ENCODE measurements around the gene ASB6. TPM values are rescaled to one million over a fixed set of nuclear protein-coding genes. Genes with fewer than 3 reads are reported as not detected.
"Not testable (repeated sequence)": the region's sequence is repeated elsewhere in the genome, so short reads cannot be mapped to it uniquely, and the experiment has no call there.

Gene ASB6
- polyA plus RNA-seq, 1 of the 3 experiments (the other 2 are of a cell fraction): 35.9 TPM

DNA sequence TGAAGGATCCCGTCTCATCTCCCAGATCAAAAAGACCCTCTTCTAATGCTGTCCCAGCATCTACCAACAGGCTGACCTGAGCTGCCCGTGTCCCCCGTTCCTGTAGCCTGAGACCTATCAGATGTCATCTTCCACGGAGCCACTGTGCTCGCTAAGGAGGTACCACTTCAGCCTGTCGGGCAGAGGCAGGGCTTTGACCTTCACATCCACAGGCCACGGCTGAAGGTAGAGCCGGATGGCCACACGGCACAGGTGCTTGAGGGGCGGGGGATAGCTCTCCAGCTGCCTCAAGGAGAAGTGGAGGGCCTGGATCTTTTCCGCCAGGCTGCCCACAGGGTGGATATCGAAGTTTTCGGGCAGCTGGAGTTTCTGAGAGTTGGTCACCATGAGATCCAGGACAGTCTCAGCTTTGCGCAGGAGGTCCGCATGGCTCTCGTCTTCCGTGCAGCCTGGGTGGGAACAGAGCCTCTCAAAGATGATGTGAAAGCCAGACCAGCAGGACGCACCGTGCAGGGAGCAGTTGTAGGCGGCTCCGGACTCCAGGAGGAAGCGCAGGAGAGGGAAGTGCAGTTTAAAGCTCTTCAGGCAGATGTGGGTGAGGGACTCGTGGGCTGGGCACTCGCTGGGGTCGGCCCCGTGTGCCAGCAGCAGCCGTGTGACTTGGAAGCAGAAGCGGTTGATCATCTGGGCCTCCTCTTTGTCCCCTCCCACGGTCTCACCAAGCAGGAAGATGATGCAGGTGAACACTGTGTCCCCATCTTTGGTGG lies 4.1 kb downstream of the ASB6 start:
- peaks cover 49% of the 10 kb centered on the region for H4K20me1 ChIP-seq (ENCODE audit: insufficient read depth)
- no peak overlapping the region for H3K4me3 ChIP-seq (ENCODE audit: low read depth in 2 of 2, low read length in 1 of 2)
- H3K27me3 ChIP-seq (ENCODE audit: insufficient read depth): no peaks in the 10 kb centered on the region
- peaks cover 16% of the 10 kb centered on the region for H3F3A ChIP-seq (replicated peaks; ENCODE audit: insufficient read depth)
- ChIA-PET CTCF (interaction anchor here (0.7 to 7.9 kb wide), 7 partner anchors 12 to 506 kb away, joined by 3 to 76 read pairs (median 4); partner anchors contain the start of gene NTMT1), POLR2A (no interaction called here)
- H3K9ac ChIP-seq: no peak overlapping the region
- H3K9me3 ChIP-seq: no peaks in the 10 kb centered on the region
- TF ChIP-seq POLR2AphosphoS5 (IDR thresholded peaks at IDR 0.05; ENCODE audit: low read depth, low read length) (0 out of 2 replicates have a peak, but pooled peaks have one; percentile 3), GATA2 (CRISPR knock-in tag; IDR thresholded peaks at IDR 0.05) (no peak)
- no peak overlapping the region for H2AFZ ChIP-seq (ENCODE audit: low read depth)
- H3K4me1 ChIP-seq (ENCODE audit: control insufficient read depth in 1 of 2, insufficient read depth in 2 of 2, low read depth in 1 of 2, low read length in 1 of 2): peaks cover 18 to 31% of the 10 kb centered on the region in 2 experiments
- peaks cover 25 to 55% of the 10 kb centered on the region in 2 experiments for H3K36me3 ChIP-seq (replicated peaks in 1 of 2; ENCODE audit: control insufficient read depth in 1 of 2, insufficient read depth in 2 of 2, low read length in 1 of 2)
- H3K4me2 ChIP-seq: no peak overlapping the region
- H3K79me2 ChIP-seq (ENCODE audit: insufficient read depth): peaks cover 68% of the 10 kb centered on the region
- 92% methylated on average over 27 of the region's 29 CpGs for WGBS (ENCODE audit: low lambda C conversion rate)
- H3K27ac ChIP-seq (ENCODE audit: low read depth in 2 of 2, low read length in 1 of 2): no peak overlapping the region; a peak in 1 of 4 replicates
- no peak for DNase-seq
- H3K9me2 ChIP-seq: no peaks in the 10 kb centered on the region

DNA sequence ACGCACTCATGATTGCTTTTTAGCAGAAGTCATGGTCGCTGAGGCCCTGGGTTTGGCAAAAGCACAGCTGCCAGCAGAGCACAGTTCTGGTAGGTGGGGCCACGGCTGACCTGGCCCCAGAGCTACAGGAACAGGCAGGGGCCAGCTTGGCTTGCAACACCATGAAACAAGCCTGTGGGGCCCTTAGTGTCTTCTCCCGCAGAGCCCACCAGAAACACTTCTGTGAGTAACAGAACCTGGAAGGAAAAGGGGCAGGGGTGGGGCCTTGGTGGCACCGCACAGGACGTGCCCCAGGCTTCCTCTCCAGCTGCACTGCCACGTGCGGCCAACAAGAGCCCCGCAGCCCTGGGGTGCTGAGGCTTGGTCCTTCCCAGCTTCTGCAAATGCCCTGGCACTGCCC lies 4.8 kb downstream of the ASB6 start:
- H3K9me2 ChIP-seq: no peaks in the 10 kb centered on the region
- peaks cover 75% of the 10 kb centered on the region for H3K79me2 ChIP-seq (ENCODE audit: insufficient read depth)
- peaks cover 25 to 59% of the 10 kb centered on the region in 2 experiments for H3K36me3 ChIP-seq (replicated peaks in 1 of 2; ENCODE audit: control insufficient read depth in 1 of 2, insufficient read depth in 2 of 2, low read length in 1 of 2)
- H3F3A ChIP-seq (replicated peaks; ENCODE audit: insufficient read depth): peaks cover 16% of the 10 kb centered on the region
- H3K4me3 ChIP-seq (ENCODE audit: low read depth in 2 of 2, low read length in 1 of 2): no peak overlapping the region
- WGBS (ENCODE audit: low lambda C conversion rate): 100% methylated on average over 2 of the region's 9 CpGs
- no peaks in the 10 kb centered on the region for H3K9me3 ChIP-seq
- H4K20me1 ChIP-seq (ENCODE audit: insufficient read depth): peaks cover 57% of the 10 kb centered on the region
- H2AFZ ChIP-seq (ENCODE audit: low read depth): no peak overlapping the region
- no peak overlapping the region for H3K9ac ChIP-seq
- no peak overlapping the region; a peak in 1 of 4 replicates for H3K27ac ChIP-seq (ENCODE audit: low read depth in 2 of 2, low read length in 1 of 2)
- CTCF ChIA-PET: interaction anchor here (0.7 to 7.9 kb wide), 6 partner anchors 11 to 505 kb away, joined by 3 to 76 read pairs (median 4); partner anchors contain the start of gene NTMT1
- H3K4me2 ChIP-seq: no peak overlapping the region
- POLR2A ChIA-PET: no interaction called here
- TF ChIP-seq POLR2AphosphoS5 (IDR thresholded peaks at IDR 0.05; ENCODE audit: low read depth, low read length) (peak; percentile 27; the same call in 1 of the 2 replicates), CHD2 (IDR thresholded peaks at IDR 0.05; ENCODE audit: low read length, partially characterized antibody) (no peak)
- no peak for DNase-seq
- no peaks in the 10 kb centered on the region for H3K27me3 ChIP-seq (ENCODE audit: insufficient read depth)
- H3K4me1 ChIP-seq (ENCODE audit: control insufficient read depth in 1 of 2, insufficient read depth in 2 of 2, low read depth in 1 of 2, low read length in 1 of 2): peaks cover 18 to 31% of the 10 kb centered on the region in 2 experiments

DNA sequence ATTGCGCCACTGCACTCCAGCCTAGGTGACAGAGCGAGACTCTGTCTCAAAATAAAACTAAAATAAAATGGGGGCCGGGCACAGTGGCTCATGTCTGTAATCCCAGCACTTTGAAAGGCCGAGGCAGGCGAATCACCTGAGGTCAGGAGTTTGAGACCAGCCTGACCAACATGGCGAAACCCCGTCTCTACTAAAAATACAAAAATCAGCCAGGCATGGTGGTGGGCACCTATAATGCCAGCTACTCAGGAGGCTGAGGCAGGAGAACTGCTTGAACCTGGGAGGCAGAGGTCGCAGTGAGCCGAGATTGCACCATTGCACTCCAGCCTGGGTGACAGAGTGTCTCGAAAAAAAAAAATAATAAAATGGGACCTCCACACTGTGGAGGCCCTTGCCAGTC lies 5.6 kb downstream of the ASB6 start:
- H3K27me3 ChIP-seq (ENCODE audit: insufficient read depth); H3K4me2 ChIP-seq; H3K9me2 ChIP-seq; H3K27ac ChIP-seq (ENCODE audit: low read depth in 2 of 2, low read length in 1 of 2); H3K9me3 ChIP-seq; POLR2A ChIA-PET; DNase-seq; H2AFZ ChIP-seq (ENCODE audit: low read depth); H3K9ac ChIP-seq; H3K4me3 ChIP-seq (ENCODE audit: low read depth in 2 of 2, low read length in 1 of 2): not testable (repeated sequence)
- CTCF ChIA-PET: interaction anchor here (1.1 to 3.0 kb wide), 2 partner anchors 24 to 90 kb away, joined by 3 to 11 read pairs; no protein-coding TSS in a partner anchor
- peaks cover 16% of the 10 kb centered on the region for H3F3A ChIP-seq (replicated peaks; ENCODE audit: insufficient read depth)
- H4K20me1 ChIP-seq (ENCODE audit: insufficient read depth): peaks cover 63% of the 10 kb centered on the region
- peaks cover 77% of the 10 kb centered on the region for H3K79me2 ChIP-seq (ENCODE audit: insufficient read depth)
- 100% methylated on average over 10 of the region's 10 CpGs for WGBS (ENCODE audit: low lambda C conversion rate)
- peaks cover 18 to 37% of the 10 kb centered on the region in 2 experiments for H3K4me1 ChIP-seq (ENCODE audit: control insufficient read depth in 1 of 2, insufficient read depth in 2 of 2, low read depth in 1 of 2, low read length in 1 of 2)
- H3K36me3 ChIP-seq (replicated peaks in 1 of 2; ENCODE audit: control insufficient read depth in 1 of 2, insufficient read depth in 2 of 2, low read length in 1 of 2): peaks cover 25 to 59% of the 10 kb centered on the region in 2 experiments
